Measurements from ENCODE around the gene LONRF3. TPM values are rescaled to one million over a fixed set of nuclear protein-coding genes. Genes with fewer than 3 reads are reported as not detected.
A peak's percentile ranks its signal among the peaks of the same experiment; 100 is the strongest.

Gene LONRF3
- 0.54 TPM in 1 of 2 replicates, not detected in the other for total RNA-seq (2014; rRNA removed; shearing (Covaris generic))
- not detected in 2 replicates for polyA plus RNA-seq (2016; fragmentation: Nextera tagmentation; extraction: Ambion mirVana)

- Histone ChIP-seq H3K9ac (no peak within 1 kb of the TSS), H3K4me1 (ENCODE audit: insufficient read depth) (no peaks in the 10 kb centered on the region), H3K27ac (no peak within 1 kb of the TSS), H3K4me3 (peak within 1 kb of the TSS; percentile 32), H4K20me1 (ENCODE audit: insufficient read depth) (no peaks in the 10 kb centered on the region), H3K9me2 (ENCODE audit: insufficient read depth) (no peaks in the 10 kb centered on the region), H3K36me3 (ENCODE audit: low read depth) (no peaks in the 10 kb centered on the region), H2AFZ (peak within 1 kb of the TSS; percentile 66), H3K4me2 (ENCODE audit: unreplicated experiment) (peak within 1 kb of the TSS; percentile 85), H3K79me2 (ENCODE audit: insufficient read depth) (no peaks in the 10 kb centered on the region), H3K27me3 (replicated peaks; ENCODE audit: insufficient read depth) (peaks cover 10% of the 10 kb centered on the region), H3F3A (ENCODE audit: insufficient read depth) (no peaks in the 10 kb centered on the region), H3K9me3 (ENCODE audit: low read depth) (no peaks in the 10 kb centered on the region)
- in situ Hi-C loops (cut with MboI), result no loop called here
- no peak for TF ChIP-seq EZH2phosphoT487 (IDR thresholded peaks at IDR 0.05; ENCODE audit: insufficient read depth, low read depth)
- TF ChIP-seq EZH2 (IDR thresholded peaks at IDR 0.05; ENCODE audit: insufficient read depth, poor library complexity, severe bottlenecking), result no peak
- DNase-seq, result peak; percentile 70
- WGBS, 2 experiments (ENCODE audit: low coverage in 1 of 2, low lambda C conversion rate in 2 of 2, missing lambda C conversion rate in 2 of 2), result 0 to 1% methylated on average over 16 to 32 of the region's 45 CpGs
Observed at GRCh38 chrX:118974088-118974907, at the start of gene LONRF3. Gene LONRF3, plus strand, starts transcription at chrX:118974618. Its CDS starts 163 bp downstream, at chrX:118974781.

- Histone ChIP-seq H3K9me3 (ENCODE audit: low read depth) (no peaks in the 10 kb centered on the region), H3K4me2 (ENCODE audit: unreplicated experiment) (no peak overlapping the region), H3K4me1 (ENCODE audit: insufficient read depth) (no peaks in the 10 kb centered on the region), H4K20me1 (ENCODE audit: insufficient read depth) (no peaks in the 10 kb centered on the region), H3K9ac (no peak overlapping the region), H3K27ac (no peak overlapping the region), H3K79me2 (ENCODE audit: insufficient read depth) (no peaks in the 10 kb centered on the region), H3K4me3 (no peak overlapping the region), H3K36me3 (ENCODE audit: low read depth) (no peaks in the 10 kb centered on the region), H2AFZ (no peak overlapping the region), H3K27me3 (replicated peaks; ENCODE audit: insufficient read depth) (no peaks in the 10 kb centered on the region), H3F3A (ENCODE audit: insufficient read depth) (no peaks in the 10 kb centered on the region), H3K9me2 (ENCODE audit: insufficient read depth) (no peaks in the 10 kb centered on the region)
- WGBS, 2 experiments (ENCODE audit: low coverage in 1 of 2, low lambda C conversion rate in 2 of 2, missing lambda C conversion rate in 2 of 2), result 10 to 40% methylated on average over 2 of the region's 2 CpGs
- in situ Hi-C loops (cut with MboI), result no loop called here
- DNase-seq, result no peak
- TF ChIP-seq EZH2 (IDR thresholded peaks at IDR 0.05; ENCODE audit: insufficient read depth, poor library complexity, severe bottlenecking) (no peak), EZH2phosphoT487 (IDR thresholded peaks at IDR 0.05; ENCODE audit: insufficient read depth, low read depth) (no peak)
Observed at GRCh38 chrX:118928151-118928550, 46.3 kb upstream of the LONRF3 start.

GRCh38 chrX:118935352-118935751 is 39.1 kb upstream of the LONRF3 start:
- H3K9me2 ChIP-seq (ENCODE audit: insufficient read depth), result no peaks in the 10 kb centered on the region
- H3K9ac ChIP-seq, result no peak overlapping the region
- H3F3A ChIP-seq (ENCODE audit: insufficient read depth), result no peaks in the 10 kb centered on the region
- no peaks in the 10 kb centered on the region for H4K20me1 ChIP-seq (ENCODE audit: insufficient read depth)
- H3K36me3 ChIP-seq (ENCODE audit: low read depth), result no peaks in the 10 kb centered on the region
- in situ Hi-C loops (cut with MboI), result no loop called here
- TF ChIP-seq EZH2 (IDR thresholded peaks at IDR 0.05; ENCODE audit: insufficient read depth, poor library complexity, severe bottlenecking), result no peak
- TF ChIP-seq EZH2phosphoT487 (IDR thresholded peaks at IDR 0.05; ENCODE audit: insufficient read depth, low read depth), result no peak
- no peak overlapping the region for H3K4me3 ChIP-seq
- no peaks in the 10 kb centered on the region for H3K79me2 ChIP-seq (ENCODE audit: insufficient read depth)
- DNase-seq, result no peak
- H3K4me2 ChIP-seq (ENCODE audit: unreplicated experiment), result no peak overlapping the region
- 56 to 71% methylated on average over 1 of the region's 1 CpG for whole genome bisulfite sequencing, 2 experiments (ENCODE audit: low coverage in 1 of 2, low lambda C conversion rate in 2 of 2, missing lambda C conversion rate in 2 of 2)
- no peaks in the 10 kb centered on the region for H3K27me3 ChIP-seq (replicated peaks; ENCODE audit: insufficient read depth)
- H3K4me1 ChIP-seq (ENCODE audit: insufficient read depth), result no peaks in the 10 kb centered on the region
- no peaks in the 10 kb centered on the region for H3K9me3 ChIP-seq (ENCODE audit: low read depth)
- no peak overlapping the region for H2AFZ ChIP-seq
- no peak overlapping the region for H3K27ac ChIP-seq

GRCh38 chrX:118941147-118941546 is 33.3 kb upstream of the LONRF3 start:
- Histone ChIP-seq H3K9me3 (ENCODE audit: low read depth) (no peaks in the 10 kb centered on the region), H3K36me3 (ENCODE audit: low read depth) (no peaks in the 10 kb centered on the region), H3K9me2 (ENCODE audit: insufficient read depth) (no peaks in the 10 kb centered on the region), H3K9ac (no peak overlapping the region), H3K4me2 (ENCODE audit: unreplicated experiment) (no peak overlapping the region), H3K4me3 (no peak overlapping the region), H3F3A (ENCODE audit: insufficient read depth) (no peaks in the 10 kb centered on the region), H4K20me1 (ENCODE audit: insufficient read depth) (no peaks in the 10 kb centered on the region), H3K79me2 (ENCODE audit: insufficient read depth) (no peaks in the 10 kb centered on the region), H3K27me3 (replicated peaks; ENCODE audit: insufficient read depth) (no peaks in the 10 kb centered on the region), H3K4me1 (ENCODE audit: insufficient read depth) (no peaks in the 10 kb centered on the region), H2AFZ (no peak overlapping the region), H3K27ac (no peak overlapping the region)
- DNase-seq, result no peak
- 21 to 76% methylated on average over 1 to 2 of the region's 2 CpGs for WGBS, 2 experiments (ENCODE audit: low coverage in 1 of 2, low lambda C conversion rate in 2 of 2, missing lambda C conversion rate in 2 of 2)
- in situ Hi-C loops (cut with MboI), result no loop called here
- no peak for TF ChIP-seq EZH2phosphoT487 (IDR thresholded peaks at IDR 0.05; ENCODE audit: insufficient read depth, low read depth)
- TF ChIP-seq EZH2 (IDR thresholded peaks at IDR 0.05; ENCODE audit: insufficient read depth, poor library complexity, severe bottlenecking), result no peak

Data from GM23248 (cell line).